K562 (cell line): ENCODE measurements around the gene ADAMTS2. TPM values are rescaled to one million over a fixed set of nuclear protein-coding genes. Genes with fewer than 3 reads are reported as not detected.

ENCODE experiments used
- ATAC-seq: fragments of 200-7000 bp; cut with Tn5 transposase; 3 replicates; pipeline ENCODE4 v1.9.1; 2020; ENCODE audit warnings: moderate library complexity
- BruUV-seq: library from RNA; stranded (reverse); fragments of 400-500 nt; replicated peaks from 2 replicates; lab custom pipeline; 2021; lab: Mats Ljungman, UMichigan
- CTCF ChIA-PET: fragments of 300-600 bp; formaldehyde crosslinking; extraction: SDS; loops from one replicate; lab custom pipeline; 2021; ENCODE audit warnings: low intra/inter-chr PET ratio; lab: Yijun Ruan, JAX
- POLR2A ChIA-PET: fragments of 300-600, 350-650 bp; sonication (Branson Sonifier 250); formaldehyde crosslinking; extraction: SDS; loops from one replicate; lab custom pipeline; 2021; ENCODE audit warnings: antibody characterized with exemption, inconsistent platforms; lab: Yijun Ruan, JAX
- DNase-seq, 4 experiments: peaks; one replicate each; pipeline versions ENCODE4 v3.0.0 to v3.0.0-alpha.2; 2011 to 2018; ENCODE audit warnings: low spot score in 3 of 4, mixed read lengths in 3 of 4; ENCODE audit errors: extremely low read depth in 1 of 4
- FAIRE-seq: peaks from 2 replicates; lab custom pipeline; 2011; peaks lifted over from hg19 to GRCh38; lab: Jason Lieb, UNC
- H2AFZ ChIP-seq: 2 replicates; pipeline ENCODE4 v1.6.0; 2011; ENCODE audit warnings: low read depth, low read length, control low read depth, inconsistent platforms
- H3K27ac ChIP-seq: fragments of 200-600 bp; 3 replicates; pipeline ENCODE4 v1.8.0; 2011; ENCODE audit warnings: low read depth, mild to moderate bottlenecking, control low read depth, inconsistent platforms, low read length, moderate library complexity, mixed read lengths; ENCODE audit errors: extremely low read depth
- H3K27me3 ChIP-seq, 2 experiments: fragments of 300-600 bp in 1 of 2; 2 replicates in 1 of 2; 3 replicates in 1 of 2; pipeline versions ENCODE4 v1.6.0 to v1.8.0; 2011; ENCODE audit warnings: inconsistent platforms in 2 of 2, low read length in 2 of 2, mild to moderate bottlenecking in 1 of 2, mixed read lengths in 1 of 2, moderate library complexity in 1 of 2; ENCODE audit not compliant: control insufficient read depth in 2 of 2, insufficient read depth in 2 of 2
- H3K36me3 ChIP-seq: fragments of 300-600 bp; 3 replicates; pipeline ENCODE4 v1.8.0; 2011; ENCODE audit warnings: mild to moderate bottlenecking, low read length, inconsistent platforms; ENCODE audit not compliant: control insufficient read depth, insufficient read depth
- H3K4me1 ChIP-seq, 2 experiments: fragments of 200-600 bp in 1 of 2; replicated peaks in 1 of 2; 2 replicates in 1 of 2; 3 replicates in 1 of 2; pipeline versions ENCODE4 v1.5.1 to v1.8.0; 2011; ENCODE audit warnings: inconsistent platforms in 2 of 2, low read length in 2 of 2, mild to moderate bottlenecking in 1 of 2, mixed read lengths in 1 of 2, moderate library complexity in 1 of 2; ENCODE audit not compliant: control insufficient read depth in 2 of 2, insufficient read depth in 2 of 2
- H3K4me2 ChIP-seq: 2 replicates; pipeline ENCODE4 v1.6.1; 2011; ENCODE audit warnings: low read length, control low read depth, inconsistent platforms, mixed read lengths; ENCODE audit not compliant: insufficient read depth
- H3K4me3 ChIP-seq: fragments of 200-600 bp; sonication (generic), shearing (Covaris generic); 2 replicates; pipeline ENCODE4 v1.5.1; 2016; ENCODE audit warnings: control low read depth, inconsistent platforms
- H3K79me2 ChIP-seq: fragments of 200-600 bp; 3 replicates; pipeline ENCODE4 v1.8.0; 2011; ENCODE audit warnings: low read length, inconsistent platforms; ENCODE audit not compliant: control insufficient read depth, insufficient read depth
- H3K9ac ChIP-seq, 2 experiments: 2 replicates each; pipeline versions ENCODE4 v1.6.0 to v1.6.1; 2011; ENCODE audit warnings: low read depth in 2 of 2, low read length in 2 of 2, control low read depth in 1 of 2, inconsistent platforms in 1 of 2, mild to moderate bottlenecking in 1 of 2, mixed read lengths in 1 of 2; ENCODE audit not compliant: insufficient read depth in 1 of 2
- H3K9me1 ChIP-seq: one replicate; pipeline ENCODE4 v1.6.0; 2011; ENCODE audit warnings: inconsistent platforms, mild to moderate bottlenecking, low read length, moderate library complexity; ENCODE audit not compliant: control insufficient read depth, insufficient read depth
- H3K9me3 ChIP-seq: replicated peaks from 2 replicates; pipeline ENCODE4 v1.5.1; 2011; ENCODE audit warnings: low read depth, low read length, inconsistent platforms; ENCODE audit not compliant: control insufficient read depth, insufficient read depth
- H4K20me1 ChIP-seq: replicated peaks from 2 replicates; pipeline ENCODE4 v1.6.1; 2011; ENCODE audit warnings: low read length, inconsistent platforms, mixed read lengths; ENCODE audit not compliant: control insufficient read depth, insufficient read depth
- ATF1 ChIP-seq, 2 experiments: fragments of 450-650 bp in 1 of 2; IDR thresholded peaks; 2 replicates each; pipeline ENCODE4 v1.6.1; 2016; ENCODE audit warnings: missing compliant biosample characterization in 1 of 2, missing genetic modification characterization in 1 of 2
- BRD9 ChIP-seq: fragments of 450-650 bp; IDR thresholded peaks from 2 replicates; pipeline ENCODE4 v1.6.1; 2018; ENCODE audit warnings: low read depth; ENCODE audit not compliant: partially characterized antibody
- HDAC8 ChIP-seq: fragments of 450-650 bp; IDR thresholded peaks from 2 replicates; pipeline ENCODE4 v1.6.1; 2016; ENCODE audit warnings: mild to moderate bottlenecking, missing genetic modification characterization, moderate library complexity, missing compliant biosample characterization
- ILF3 ChIP-seq: fragments of 450-650 bp; IDR thresholded peaks from 2 replicates; pipeline ENCODE4 v1.6.1; 2018; ENCODE audit warnings: antibody characterized with exemption, mild to moderate bottlenecking, moderate library complexity, borderline replicate concordance
- MEF2D ChIP-seq: conservative IDR thresholded peaks from 2 replicates; pipeline ENCODE4 v1.6.1; 2016; ENCODE audit warnings: low read depth, missing genetic modification characterization, missing compliant biosample characterization
- NCOR1 ChIP-seq: fragments of 450-650 bp; IDR thresholded peaks from 2 replicates; pipeline ENCODE4 v1.6.1; 2016; ENCODE audit warnings: mild to moderate bottlenecking, moderate library complexity
- NR2C1 ChIP-seq, 2 experiments: fragments of 450-650 bp; IDR thresholded peaks; 2 replicates each; pipeline ENCODE4 v1.6.1; 2017; ENCODE audit warnings: mild to moderate bottlenecking in 2 of 2, antibody characterized with exemption in 1 of 2, inconsistent platforms in 1 of 2, missing compliant biosample characterization in 1 of 2, missing genetic modification characterization in 1 of 2
- PATZ1 ChIP-seq: fragments of 250-450 bp; sonication (Bioruptor Pico); IDR thresholded peaks from 2 replicates; pipeline ENCODE4 v1.5.0; 2020; ENCODE audit warnings: mild to moderate bottlenecking, borderline replicate concordance
- SMARCA5 ChIP-seq: fragments of 450-650 bp; IDR thresholded peaks from 2 replicates; pipeline ENCODE4 v1.6.1; 2016
- SRF ChIP-seq, 2 experiments: fragments of 250-450, 450-650 bp in 1 of 2; sonication (Bioruptor Pico) in 1 of 2; sonication (generic) in 1 of 2; formaldehyde crosslinking; IDR thresholded peaks; 2 replicates each; pipeline versions ENCODE4 v1.5.0 to v1.5.1; 2020 to 2022; ENCODE audit warnings: mild to moderate bottlenecking in 1 of 2, missing genetic modification reagents in 1 of 2
- ZSCAN32 ChIP-seq: fragments of 450-650 bp; formaldehyde crosslinking; IDR thresholded peaks from 2 replicates; pipeline ENCODE4 v1.4.0; 2020; ENCODE audit warnings: mild to moderate bottlenecking, moderate library complexity
- WGBS: fragments of 100-300 bp; shearing (Covaris generic); methylation state at CpG from one replicate; pipeline ENCODE4 v1.1.6; 2016; ENCODE audit warnings: low coverage, mixed read lengths; ENCODE audit not compliant: insufficient coverage; ENCODE audit errors: missing lambda C conversion rate; 5-methylcytosine and 5-hydroxymethylcytosine counted together
- in situ Hi-C: fragments of 300-500 bp; cut with MboI; formaldehyde crosslinking; loops from 4 replicates; pipeline ENCODE4 v1.15.0; 2018; ENCODE audit warnings: inconsistent platforms, mixed read lengths
- intact Hi-C: fragments of 100-400 bp; cut with micrococcal nuclease; formaldehyde crosslinking; loops from 2 replicates; pipeline ENCODE4 v1.14.2; 2022
- polyA plus RNA-seq, 8 experiments: library from polyadenylated mRNA; depleted of rRNA in 4 of 8; stranded (reverse) in 5 of 8; unstranded in 3 of 8; fragments of >200 nt; fragmentation: Nextera tagmentation in 2 of 8; fragmentation: Illumina TruSeq in 1 of 8; extraction: Ambion mirVana in 2 of 8; extraction: Trizol in 1 of 8; gene quantifications; 2 replicates each; pipeline versions ENCODE4 v1.2.1 to v1.2.3, GENCODE V29; 2011 to 2014; ENCODE audit warnings: inconsistent platforms in 1 of 8, missing spikeins in 1 of 8
- total RNA-seq, 7 experiments: library from RNA; depleted of rRNA in 6 of 7; stranded (reverse); fragments of >200 nt in 6 of 7; fragmentation: Illumina TruSeq in 2 of 7; extraction: Trizol in 2 of 7; gene quantifications; 2 replicates each; pipeline versions ENCODE4 v1.2.1 to v1.2.3, GENCODE V29; 2011 to 2021; ENCODE audit warnings: low replicate concordance in 1 of 7

Gene ADAMTS2
- total and polyA plus RNA-seq, 9 of the 15 experiments (the other 6 are each of a cell fraction or from before 2014, with no cell fraction given): not detected

GRCh38 chr5:179148703-179149170, 196.5 kb downstream of the ADAMTS2 start:
- intact Hi-C loops (no loop called here), in situ Hi-C loops (no loop called here)
- no peak for ATAC-seq
- H3K27me3 ChIP-seq: peaks cover 0 to 44% of the 10 kb centered on the region in 2 experiments; a peak in 4 of 5 replicates
- DNase-seq: no peak
- H3K79me2 ChIP-seq: no peaks in the 10 kb centered on the region
- BruUV-seq: no TSS peak
- no peak for FAIRE-seq
- no peaks in the 10 kb centered on the region for H3K36me3 ChIP-seq
- no peaks in the 10 kb centered on the region for H3K9me3 ChIP-seq
- POLR2A ChIA-PET: no interaction called here
- no peak overlapping the region for H3K4me2 ChIP-seq
- H3K9ac ChIP-seq: no peak overlapping the region
- WGBS: 0% methylated on average over 9 of the region's 9 CpGs
- no peak overlapping the region for H3K27ac ChIP-seq
- H2AFZ ChIP-seq: no peak overlapping the region
- peaks cover 0 to 9% of the 10 kb centered on the region in 2 experiments; a peak in 1 of 5 replicates for H3K4me1 ChIP-seq
- no peak overlapping the region for H3K4me3 ChIP-seq
- H3K9me1 ChIP-seq: no peaks in the 10 kb centered on the region
- CTCF ChIA-PET: no interaction called here
- no peaks in the 10 kb centered on the region for H4K20me1 ChIP-seq
- no peak for TF ChIP-seq ZSCAN32 (CRISPR knock-in tag)
- no peak for TF ChIP-seq BRD9
- no peak for TF ChIP-seq ILF3
- no peak for TF ChIP-seq PATZ1 (CRISPR knock-in tag)
- TF ChIP-seq ATF1 (CRISPR knock-in tag; IDR thresholded peaks at IDR 0.05): no peak
- TF ChIP-seq ATF1 (tag; IDR thresholded peaks at IDR 0.05): no peak
- no peak for TF ChIP-seq HDAC8
- TF ChIP-seq NR2C1 (IDR thresholded peaks at IDR 0.05): no peak
- no peak for TF ChIP-seq NR2C1 (tag; IDR thresholded peaks at IDR 0.05)
- no peak for TF ChIP-seq SMARCA5
- no peak for TF ChIP-seq SRF (CRISPR knock-in tag; IDR thresholded peaks at IDR 0.05)
- no peak for TF ChIP-seq MEF2D (tag)
- no peak for TF ChIP-seq NCOR1
